ENCODE data around the gene FILIP1L. TPM values are rescaled to one million over a fixed set of nuclear protein-coding genes. Genes with fewer than 3 reads are reported as not detected.

The FILIP1L gene
- total and polyA plus RNA-seq, 2 of the 8 experiments (the other 6 are each of a cell fraction or from before 2014, with no cell fraction given) = 0.06 to 0.09 TPM

DNA sequence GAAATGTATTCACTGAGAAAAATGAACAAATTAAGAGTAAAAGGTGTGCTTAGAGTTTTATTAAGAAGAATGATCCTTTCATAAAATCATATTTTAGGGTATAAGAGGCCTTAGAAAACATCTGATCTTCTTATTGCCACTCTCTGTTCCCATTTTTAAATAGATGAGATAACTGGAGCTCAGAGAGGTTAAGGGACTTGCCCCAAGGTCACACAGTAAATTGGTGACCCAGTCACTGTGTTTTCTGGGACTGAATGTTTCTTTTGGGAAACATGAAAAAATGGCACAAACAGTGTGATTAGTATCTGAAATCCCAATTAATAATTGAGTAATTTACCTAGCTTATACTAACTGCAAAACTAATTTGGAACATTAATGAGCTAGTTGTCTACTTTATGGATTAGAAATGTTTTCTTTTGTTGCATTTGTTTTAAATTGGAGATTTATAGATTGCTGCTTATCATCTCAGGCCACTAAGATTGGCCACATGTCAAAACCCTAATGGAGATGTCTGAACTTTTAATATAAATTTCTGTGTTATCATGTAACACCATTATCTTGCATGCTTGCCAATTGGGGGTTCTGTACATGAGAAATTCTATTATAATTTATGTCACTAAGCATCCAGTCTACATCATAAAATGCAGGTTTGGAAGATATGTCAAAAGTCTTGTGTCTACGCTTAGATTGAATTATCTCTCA lies 231.7 kb downstream of the FILIP1L start:
- WGBS, 2 experiments (ENCODE audit: extremely low coverage in 1 of 2, insufficient coverage in 1 of 2, insufficient read length in 1 of 2, insufficient replicate concordance in 2 of 2, low coverage in 1 of 2, low lambda C conversion rate in 2 of 2, missing lambda C conversion rate in 1 of 2) = 83% methylated on average over 1 of the region's 1 CpG; no CpG with 5 or more reads in 1 of the 2 experiments
- CTCF ChIA-PET (ENCODE audit: partially characterized antibody) = interaction anchor here (0.6 kb wide), 1 partner anchor 51 kb away, joined by 3 read pairs; no protein-coding TSS in a partner anchor
- no peak overlapping the region for H4K8ac ChIP-seq (ENCODE audit: extremely low read depth, insufficient read depth, low read length)
- H3K27ac ChIP-seq (ENCODE audit: low read depth, low read length) = no peak overlapping the region
- H3K79me1 ChIP-seq (ENCODE audit: low read depth, low read length) = no peaks in the 10 kb centered on the region; the same call in 1 of the 2 replicates
- TF ChIP-seq RFX5 (IDR thresholded peaks at IDR 0.05; ENCODE audit: borderline replicate concordance, low read depth, low read length) (no peak), TCF12 (IDR thresholded peaks at IDR 0.05; ENCODE audit: low read depth, low read length) (no peak), TEAD4 (IDR thresholded peaks at IDR 0.05; ENCODE audit: low read depth, low read length) (no peak), JUND (IDR thresholded peaks at IDR 0.05; ENCODE audit: low read length) (no peak), RBBP5 (IDR thresholded peaks at IDR 0.05; ENCODE audit: borderline replicate concordance, low read depth, low read length) (no peak)
- TF ChIP-seq, protein P1, sequence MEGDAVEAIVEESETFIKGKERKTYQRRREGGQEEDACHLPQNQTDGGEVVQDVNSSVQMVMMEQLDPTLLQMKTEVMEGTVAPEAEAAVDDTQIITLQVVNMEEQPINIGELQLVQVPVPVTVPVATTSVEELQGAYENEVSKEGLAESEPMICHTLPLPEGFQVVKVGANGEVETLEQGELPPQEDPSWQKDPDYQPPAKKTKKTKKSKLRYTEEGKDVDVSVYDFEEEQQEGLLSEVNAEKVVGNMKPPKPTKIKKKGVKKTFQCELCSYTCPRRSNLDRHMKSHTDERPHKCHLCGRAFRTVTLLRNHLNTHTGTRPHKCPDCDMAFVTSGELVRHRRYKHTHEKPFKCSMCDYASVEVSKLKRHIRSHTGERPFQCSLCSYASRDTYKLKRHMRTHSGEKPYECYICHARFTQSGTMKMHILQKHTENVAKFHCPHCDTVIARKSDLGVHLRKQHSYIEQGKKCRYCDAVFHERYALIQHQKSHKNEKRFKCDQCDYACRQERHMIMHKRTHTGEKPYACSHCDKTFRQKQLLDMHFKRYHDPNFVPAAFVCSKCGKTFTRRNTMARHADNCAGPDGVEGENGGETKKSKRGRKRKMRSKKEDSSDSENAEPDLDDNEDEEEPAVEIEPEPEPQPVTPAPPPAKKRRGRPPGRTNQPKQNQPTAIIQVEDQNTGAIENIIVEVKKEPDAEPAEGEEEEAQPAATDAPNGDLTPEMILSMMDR (IDR thresholded peaks at IDR 0.05; ENCODE audit: control extremely low read depth in 1 of 3, insufficient read depth in 1 of 3, low read depth in 1 of 3, low read length in 3 of 3) = no peak
- TF ChIP-seq, protein P2, sequence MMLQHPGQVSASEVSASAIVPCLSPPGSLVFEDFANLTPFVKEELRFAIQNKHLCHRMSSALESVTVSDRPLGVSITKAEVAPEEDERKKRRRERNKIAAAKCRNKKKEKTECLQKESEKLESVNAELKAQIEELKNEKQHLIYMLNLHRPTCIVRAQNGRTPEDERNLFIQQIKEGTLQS (IDR thresholded peaks at IDR 0.05; ENCODE audit: insufficient read depth, low read depth, low read length) = no peak
- H3K23me2 ChIP-seq (ENCODE audit: low read depth, low read length) = no peaks in the 10 kb centered on the region
- H2BK120ac ChIP-seq (replicated peaks; ENCODE audit: low read depth, low read length) = no peak overlapping the region
- no peak overlapping the region for H3K9ac ChIP-seq (replicated peaks in 1 of 4; ENCODE audit: extremely low read depth in 1 of 4, low read depth in 3 of 4, low read length in 3 of 4)
- no peak overlapping the region for H2BK5ac ChIP-seq (ENCODE audit: low read depth, low read length)
- no peak overlapping the region for H2BK15ac ChIP-seq (ENCODE audit: low read length)
- H2BK20ac ChIP-seq (ENCODE audit: low read length) = no peak overlapping the region
- FAIRE-seq (no peak), DNase-seq (ENCODE audit: low read depth in 1 of 2, low spot score in 2 of 2) (no peak)
- no peak overlapping the region for H2BK12ac ChIP-seq (ENCODE audit: low read depth, low read length)
- H3K18ac ChIP-seq (ENCODE audit: extremely low read depth, low read length) = no peak overlapping the region
- no peak overlapping the region for H3K23ac ChIP-seq (ENCODE audit: insufficient read length)
- no peaks in the 10 kb centered on the region for H3K9me3 ChIP-seq (ENCODE audit: insufficient read depth in 2 of 2, low read depth in 1 of 2, low read length in 1 of 2)
- H4K5ac ChIP-seq (ENCODE audit: insufficient read length, low read depth, low read length) = no peak overlapping the region
- no peak overlapping the region for H4K91ac ChIP-seq (replicated peaks; ENCODE audit: insufficient read length, low read length)
- no peaks in the 10 kb centered on the region for H3K36me3 ChIP-seq (ENCODE audit: control insufficient read depth in 2 of 4, insufficient read depth in 4 of 4, low read length in 3 of 4)
- H3K4ac ChIP-seq (replicated peaks; ENCODE audit: insufficient read length, low read depth, low read length) = no peak overlapping the region
- no peak overlapping the region for H2AFZ ChIP-seq (ENCODE audit: low read length)
- H3K27me3 ChIP-seq (replicated peaks in 1 of 4; ENCODE audit: control insufficient read depth in 3 of 4, extremely low read depth in 1 of 4, insufficient read depth in 3 of 4, low read length in 3 of 4) = peaks cover 5 to 25% (median 12%) of the 10 kb centered on the region in 4 experiments
- H3K14ac ChIP-seq (ENCODE audit: insufficient read length) = no peak overlapping the region
- no peak overlapping the region for H2AK5ac ChIP-seq (ENCODE audit: low read depth, low read length)
- POLR2A ChIA-PET (ENCODE audit: partially characterized antibody) = no interaction called here
- peaks cover 3 to 6% of the 10 kb centered on the region in 2 experiments for H4K20me1 ChIP-seq (replicated peaks in 1 of 2; ENCODE audit: control insufficient read depth in 1 of 2, insufficient read depth in 2 of 2, low read length in 2 of 2)
- no peaks in the 10 kb centered on the region for H3K4me1 ChIP-seq (replicated peaks in 1 of 4; ENCODE audit: control insufficient read depth in 3 of 4, insufficient read depth in 4 of 4, low read length in 3 of 4)
- H3K4me3 ChIP-seq (ENCODE audit: extremely low read depth in 1 of 4, insufficient read depth in 2 of 4, low read depth in 3 of 4, low read length in 4 of 4) = no peak overlapping the region
- H3K4me2 ChIP-seq (ENCODE audit: insufficient read depth in 1 of 2, low read depth in 2 of 2, low read length in 2 of 2) = no peak overlapping the region
- no peaks in the 10 kb centered on the region for H3K79me2 ChIP-seq (ENCODE audit: control insufficient read depth in 1 of 2, insufficient read depth in 2 of 2, low read length in 2 of 2)
- no peak overlapping the region for H3K56ac ChIP-seq (replicated peaks; ENCODE audit: insufficient read length, low read depth, low read length)

All from H1 (cell line).